Mucosa of descending colon (tissue), 3 donors: Measurements from ENCODE around the gene TTC8. TPM values are rescaled to one million over a fixed set of nuclear protein-coding genes. Genes with fewer than 3 reads are reported as not detected.

Experiments used
- ATAC-seq: fragments of 200-7000 bp; cut with Tn5 transposase; one replicate; pipeline ENCODE4 v1.9.1; 2020; ENCODE audit warnings: mild to moderate bottlenecking, moderate library complexity
- DNase-seq, 3 donors: peaks; one replicate each; pipeline ENCODE4 v3.0.0-alpha.2; 2020
- H3K36me3 ChIP-seq: fragments of 200-600 bp; one replicate; pipeline ENCODE4 v1.8.0; 2021; ENCODE audit warnings: low read depth, mild to moderate bottlenecking
- H3K4me1 ChIP-seq: fragments of 200-600 bp; one replicate; pipeline ENCODE4 v1.8.0; 2021; ENCODE audit warnings: low read depth, mild to moderate bottlenecking
- H3K4me3 ChIP-seq: fragments of 200-600 bp; one replicate; pipeline ENCODE4 v1.8.0; 2021; ENCODE audit warnings: mild to moderate bottlenecking
- H3K9me3 ChIP-seq: fragments of 200-600 bp; one replicate; pipeline ENCODE4 v1.8.0; 2021; ENCODE audit warnings: mild to moderate bottlenecking
- intact Hi-C, 2 donors: fragments of 100-400 bp; cut with DNase I in 1 of 2; cut with micrococcal nuclease in 1 of 2; formaldehyde crosslinking; loops; one replicate each; pipeline versions ENCODE4 v1.11.0 to v1.11.1; 2022; cut with DNase I, micrococcal nuclease
- total RNA-seq, 3 donors: library from RNA; stranded (reverse); fragmentation: NEBNext Ultra II Directional in 2 of 3; extraction: Animal tissue kit (Norgen Biotek cat#: 25700) in 2 of 3; gene quantifications; one replicate each; pipeline versions ENCODE4 v1.2.1 to v1.2.4, GENCODE V29; 2021 to 2023
- TF ChIP-seq, protein P1 (sequence below): fragments of 200-600 bp; IDR thresholded peaks from one replicate; pipeline ENCODE4 v1.8.0; 2022; ENCODE audit warnings: antibody characterized with exemption, mild to moderate bottlenecking
- donor health status: DM: no; HTN: no; CAD: no; lungs with moderate emphysema.
- donor health status: DM: no; HTN: no; CAD: no.
- donor health status: DM: no; HTN: yes; CAD: no.

The TTC8 gene
- total RNA-seq, 3 donors from 2014 or later: 12.5 to 20.2 (median 14.1) TPM

DNA sequence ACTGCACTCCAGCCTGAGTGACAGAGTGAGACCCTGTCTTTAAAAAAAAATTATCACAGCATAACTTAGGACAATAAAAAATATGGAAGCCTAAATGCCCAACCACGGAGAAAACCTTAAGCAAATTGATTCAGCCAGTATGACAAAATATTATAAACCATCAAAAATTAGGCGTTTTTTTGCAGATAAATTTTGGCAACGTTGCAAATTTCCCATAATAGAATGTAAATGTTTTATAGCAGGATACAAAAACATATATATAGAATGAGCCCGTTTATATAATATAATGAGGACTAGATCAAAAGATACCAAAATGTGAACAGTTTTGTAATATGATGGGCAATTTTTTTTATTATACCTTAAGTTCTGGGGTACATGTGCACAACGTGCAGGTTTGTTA, 24.9 kb upstream of the TTC8 start:
- ATAC-seq (no peak), DNase-seq (no peak)
- no peaks in the 10 kb centered on the region for H3K4me1 ChIP-seq
- intact Hi-C loops: no loop called here
- no peaks in the 10 kb centered on the region for H3K9me3 ChIP-seq
- TF ChIP-seq, protein P1, sequence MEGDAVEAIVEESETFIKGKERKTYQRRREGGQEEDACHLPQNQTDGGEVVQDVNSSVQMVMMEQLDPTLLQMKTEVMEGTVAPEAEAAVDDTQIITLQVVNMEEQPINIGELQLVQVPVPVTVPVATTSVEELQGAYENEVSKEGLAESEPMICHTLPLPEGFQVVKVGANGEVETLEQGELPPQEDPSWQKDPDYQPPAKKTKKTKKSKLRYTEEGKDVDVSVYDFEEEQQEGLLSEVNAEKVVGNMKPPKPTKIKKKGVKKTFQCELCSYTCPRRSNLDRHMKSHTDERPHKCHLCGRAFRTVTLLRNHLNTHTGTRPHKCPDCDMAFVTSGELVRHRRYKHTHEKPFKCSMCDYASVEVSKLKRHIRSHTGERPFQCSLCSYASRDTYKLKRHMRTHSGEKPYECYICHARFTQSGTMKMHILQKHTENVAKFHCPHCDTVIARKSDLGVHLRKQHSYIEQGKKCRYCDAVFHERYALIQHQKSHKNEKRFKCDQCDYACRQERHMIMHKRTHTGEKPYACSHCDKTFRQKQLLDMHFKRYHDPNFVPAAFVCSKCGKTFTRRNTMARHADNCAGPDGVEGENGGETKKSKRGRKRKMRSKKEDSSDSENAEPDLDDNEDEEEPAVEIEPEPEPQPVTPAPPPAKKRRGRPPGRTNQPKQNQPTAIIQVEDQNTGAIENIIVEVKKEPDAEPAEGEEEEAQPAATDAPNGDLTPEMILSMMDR: no peak
- H3K4me3 ChIP-seq: no peak overlapping the region
- H3K36me3 ChIP-seq: no peaks in the 10 kb centered on the region

DNA sequence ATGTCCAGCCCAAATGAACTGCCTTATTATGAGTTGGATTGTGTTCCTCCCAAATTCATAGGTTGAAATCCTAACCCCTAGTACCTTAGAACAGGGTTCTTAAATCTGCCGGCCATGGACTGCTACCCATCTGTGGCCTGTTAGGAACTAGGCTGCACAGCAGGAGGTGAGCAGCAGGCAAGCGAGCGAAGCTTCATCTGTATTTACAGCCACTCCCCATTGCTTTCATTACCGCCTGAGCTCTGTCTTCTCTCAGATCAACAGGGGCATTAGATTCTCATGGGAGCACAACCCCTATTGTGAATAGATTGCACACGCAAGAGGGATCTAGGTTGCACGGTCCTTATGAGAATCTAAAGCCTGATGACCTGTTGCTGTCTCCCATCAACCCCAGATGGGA, 21.9 kb upstream of the TTC8 start:
- ATAC-seq (no peak), DNase-seq (no peak)
- H3K4me1 ChIP-seq: no peaks in the 10 kb centered on the region
- intact Hi-C loops: no loop called here
- no peak overlapping the region for H3K4me3 ChIP-seq
- no peaks in the 10 kb centered on the region for H3K9me3 ChIP-seq
- H3K36me3 ChIP-seq: no peaks in the 10 kb centered on the region
- TF ChIP-seq, protein P1: no peak

DNA sequence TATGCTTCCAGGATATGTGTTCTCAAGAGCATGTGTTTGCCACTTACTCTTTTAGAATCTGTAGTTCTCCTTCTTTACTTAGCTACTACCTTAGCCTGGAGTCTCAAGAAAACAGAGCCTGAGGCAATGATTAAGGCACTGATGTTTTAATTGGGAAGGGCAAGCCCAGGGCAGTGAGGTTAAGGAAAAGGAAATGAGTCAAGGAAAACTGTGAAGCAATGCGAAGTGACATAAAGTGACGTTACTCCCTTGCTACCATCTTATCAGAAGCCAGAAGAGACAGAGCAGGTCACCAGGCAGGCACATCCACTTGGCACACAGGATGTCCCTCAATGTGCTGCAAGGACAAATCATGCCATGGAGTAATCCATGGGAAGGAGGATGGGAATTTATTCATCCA, 20.4 kb upstream of the TTC8 start:
- intact Hi-C loops: no loop called here
- H3K36me3 ChIP-seq: no peaks in the 10 kb centered on the region
- ATAC-seq (peak; percentile 23), DNase-seq (no peak)
- no peaks in the 10 kb centered on the region for H3K4me1 ChIP-seq
- no peaks in the 10 kb centered on the region for H3K9me3 ChIP-seq
- H3K4me3 ChIP-seq: no peak overlapping the region
- TF ChIP-seq, protein P1: no peak

DNA sequence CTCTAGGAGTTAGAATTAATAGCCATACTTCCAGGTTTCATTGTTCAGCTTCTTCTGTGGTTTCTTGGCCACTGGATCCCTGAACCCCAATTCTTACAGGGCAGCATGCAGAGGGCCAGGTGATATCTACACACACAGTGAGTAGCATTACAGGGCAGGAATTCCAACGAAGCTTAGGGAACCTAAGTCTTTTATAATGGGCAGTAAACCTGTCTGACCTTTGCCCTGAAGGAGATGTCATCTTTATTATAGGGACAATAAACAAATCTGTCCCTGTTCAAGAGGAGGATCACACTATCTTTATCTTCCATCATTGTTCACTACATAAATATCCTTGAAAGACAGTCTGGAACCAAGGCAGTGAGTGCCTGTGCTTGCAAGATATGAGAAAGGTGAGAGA, 20.0 kb upstream of the TTC8 start:
- Histone ChIP-seq H3K9me3 (no peaks in the 10 kb centered on the region), H3K36me3 (no peaks in the 10 kb centered on the region), H3K4me3 (no peak overlapping the region), H3K4me1 (no peaks in the 10 kb centered on the region)
- DNase-seq (no peak), ATAC-seq (peak; percentile 59)
- TF ChIP-seq, protein P1: no peak
- intact Hi-C loops: no loop called here

DNA sequence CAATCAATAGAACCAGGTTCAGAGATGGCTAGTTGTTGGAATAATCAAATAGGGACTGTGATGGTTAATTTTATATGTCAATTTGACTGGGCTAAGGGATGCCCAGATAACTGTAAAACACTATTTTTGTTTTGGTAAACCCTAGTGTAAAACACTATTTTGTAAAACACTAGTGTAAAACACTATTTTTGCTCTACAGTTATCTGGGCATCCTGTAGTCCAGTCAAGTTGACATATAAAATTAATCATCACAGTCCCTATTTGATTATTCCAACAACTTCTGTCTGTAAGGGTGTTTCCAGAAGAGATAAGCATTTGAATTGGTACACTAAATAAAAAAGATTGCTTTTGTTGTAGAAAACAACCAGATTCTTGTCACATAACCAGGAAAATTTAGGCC, 16.1 kb upstream of the TTC8 start:
- ATAC-seq: no peak
- intact Hi-C loops: no loop called here
- TF ChIP-seq, protein P1: no peak

DNA sequence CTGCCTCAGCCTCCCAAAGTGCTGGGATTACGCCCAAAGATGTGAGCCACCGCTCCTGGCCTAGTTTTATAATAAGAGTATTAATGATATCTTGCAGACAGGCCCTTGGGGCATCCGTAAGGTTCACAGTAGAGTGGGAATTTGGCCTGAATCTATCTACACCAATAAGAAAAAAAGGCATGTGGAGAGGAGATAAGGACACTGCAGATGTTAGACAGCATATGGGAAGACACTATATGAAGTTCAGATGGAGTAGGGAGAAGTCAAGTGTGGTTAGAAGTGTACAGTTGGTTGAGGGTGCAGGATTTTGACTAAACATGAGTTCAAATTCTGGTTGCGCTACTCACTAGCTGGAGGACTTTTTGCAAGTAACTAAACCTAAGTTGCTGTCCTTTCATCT, 8.5 kb upstream of the TTC8 start:
- no peak for ATAC-seq
- H3K36me3 ChIP-seq: no peaks in the 10 kb centered on the region
- no peaks in the 10 kb centered on the region for H3K9me3 ChIP-seq
- TF ChIP-seq, protein P1: no peak
- H3K4me3 ChIP-seq: no peak overlapping the region
- intact Hi-C loops: no loop called here
- no peak for DNase-seq
- no peaks in the 10 kb centered on the region for H3K4me1 ChIP-seq

More for the DNA sequence above, 16.1 kb upstream of the TTC8 start:
- DNase-seq: no peak
- no peak overlapping the region for H3K4me3 ChIP-seq
- H3K9me3 ChIP-seq: no peaks in the 10 kb centered on the region
- no peaks in the 10 kb centered on the region for H3K4me1 ChIP-seq
- H3K36me3 ChIP-seq: no peaks in the 10 kb centered on the region
